Smooth muscle cell of the coronary artery (primary cell): Measurements from ENCODE around the gene ZFYVE27. TPM values are rescaled to one million over a fixed set of nuclear protein-coding genes. Genes with fewer than 3 reads are reported as not detected.

ENCODE experiments used
- total RNA-seq: library from RNA; depleted of rRNA; stranded (reverse); fragments of >200 nt; gene quantifications from 2 replicates; pipeline ENCODE4 v1.2.3, GENCODE V29; 2014; ENCODE audit warnings: low replicate concordance

ZFYVE27 gene, protein sequence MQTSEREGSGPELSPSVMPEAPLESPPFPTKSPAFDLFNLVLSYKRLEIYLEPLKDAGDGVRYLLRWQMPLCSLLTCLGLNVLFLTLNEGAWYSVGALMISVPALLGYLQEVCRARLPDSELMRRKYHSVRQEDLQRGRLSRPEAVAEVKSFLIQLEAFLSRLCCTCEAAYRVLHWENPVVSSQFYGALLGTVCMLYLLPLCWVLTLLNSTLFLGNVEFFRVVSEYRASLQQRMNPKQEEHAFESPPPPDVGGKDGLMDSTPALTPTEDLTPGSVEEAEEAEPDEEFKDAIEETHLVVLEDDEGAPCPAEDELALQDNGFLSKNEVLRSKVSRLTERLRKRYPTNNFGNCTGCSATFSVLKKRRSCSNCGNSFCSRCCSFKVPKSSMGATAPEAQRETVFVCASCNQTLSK
- 15.2 and 16.6 TPM in 2 replicates for total RNA-seq

GRCh38 chr10:97736902-97737769 is at the start of gene ZFYVE27:
TSS of gene ZFYVE27 (plus strand) at chr10:97737128. CDS start at chr10:97738478, 1,350 bp downstream.

DNA sequence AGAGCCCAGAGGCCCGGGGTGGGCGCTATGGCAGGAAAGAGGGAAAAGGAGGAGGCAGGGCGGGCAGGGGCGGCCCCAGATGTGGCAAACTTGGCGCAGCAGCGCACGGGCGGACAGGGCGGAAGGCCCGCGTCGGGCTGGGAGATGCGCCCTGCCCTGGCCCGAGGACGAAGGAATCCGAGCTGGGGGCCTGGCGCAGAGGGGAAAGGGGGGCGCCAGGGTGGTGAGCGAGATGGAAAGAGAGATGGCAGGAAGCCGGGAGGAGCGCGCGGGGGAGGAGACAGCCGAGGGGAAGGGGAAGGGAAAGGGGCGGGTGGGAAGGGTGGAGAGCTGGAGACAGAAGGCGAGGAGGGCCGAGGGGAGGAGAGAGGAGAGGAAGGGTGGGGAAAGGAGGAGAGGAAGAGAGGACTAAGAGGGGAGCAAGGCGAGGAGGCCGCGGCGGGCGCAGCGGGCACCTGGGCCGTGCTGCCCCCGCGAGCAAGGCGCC is 23.5 kb upstream of the ZFYVE27 start, which contains the start of gene MARVELD1:
MARVELD1 (plus strand) TSS at position 392 of the 487 bp plus-strand sequence. CDS start 147 bp downstream, outside the sequence.

DNA sequence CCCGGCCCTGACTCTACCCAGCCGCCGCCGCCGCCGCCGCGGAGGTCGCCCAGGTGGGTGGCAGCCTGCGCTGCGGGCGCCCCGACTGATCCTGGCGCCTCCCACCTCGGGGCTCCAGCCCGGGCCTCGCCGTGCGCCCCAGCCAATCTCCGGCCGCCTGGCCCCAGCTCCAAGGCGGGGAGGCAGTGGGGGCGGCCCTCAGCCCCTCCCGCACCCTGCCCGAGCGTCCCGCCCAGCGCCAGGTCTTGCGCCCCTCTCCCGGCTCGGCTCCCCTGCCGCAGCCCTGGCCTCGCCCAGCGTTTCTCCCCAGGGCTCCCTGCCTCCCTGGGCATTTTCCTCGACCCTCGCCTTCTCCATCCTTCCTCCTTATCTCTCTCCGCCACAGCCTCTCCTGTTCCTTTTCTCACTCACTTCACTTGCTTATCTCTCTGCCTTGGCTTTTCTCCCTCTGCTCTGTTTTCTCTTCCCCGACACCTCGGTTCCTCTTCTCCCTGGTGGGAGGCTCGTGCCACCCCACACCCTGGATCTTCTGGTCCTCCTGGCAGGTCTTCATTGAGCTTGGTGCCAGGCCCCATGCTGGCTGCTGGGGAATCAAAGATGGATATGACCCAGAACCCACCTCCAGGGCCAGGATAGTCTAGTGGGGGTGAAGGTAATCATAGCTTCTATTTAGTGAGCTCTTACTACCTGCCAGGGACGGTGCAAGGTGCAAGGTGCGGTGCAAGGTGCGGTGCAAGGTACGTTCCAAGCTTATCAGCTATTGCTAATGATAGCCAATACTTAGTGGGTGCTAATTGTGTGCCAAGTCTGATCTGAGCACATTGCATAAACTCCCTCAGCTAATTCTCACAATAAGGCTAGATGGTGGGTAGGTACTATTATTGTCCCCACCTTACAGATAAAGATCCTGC is 35.2 kb downstream of the ZFYVE27 start, which contains the start of gene SFRP5:
SFRP5 (minus strand) TSS at position 87 of the 911 bp plus-strand sequence. CDS start 166 bp downstream, outside the sequence.

Other genes starting within 250 kb of the ZFYVE27 start
- gene MMS19, start 238.7 kb upstream of the ZFYVE27 start, total RNA-seq = 36.6 and 49.8 TPM in 2 replicates
- 16.3 and 30.3 TPM in 2 replicates for gene UBTD1, start 238.2 kb upstream of the ZFYVE27 start, total RNA-seq
- gene ANKRD2, start 164.3 kb upstream of the ZFYVE27 start, total RNA-seq = 0.15 and 0.59 TPM in 2 replicates
- gene HOGA1, start 152.7 kb upstream of the ZFYVE27 start, total RNA-seq = 0.75 and 0.94 TPM in 2 replicates
- 0.08 TPM in 1 of 2 replicates, not detected in the other for gene C10orf62, start 147.4 kb upstream of the ZFYVE27 start, total RNA-seq
- gene MORN4, start 103.6 kb upstream of the ZFYVE27 start, total RNA-seq = 4.2 and 8.1 TPM in 2 replicates
- 11.7 and 16.9 TPM in 2 replicates for gene PI4K2A, start 96.5 kb upstream of the ZFYVE27 start, total RNA-seq
- gene AVPI1, start 49.9 kb upstream of the ZFYVE27 start, total RNA-seq = 8.6 and 21.1 TPM in 2 replicates
- gene MARVELD1, start 23.4 kb upstream of the ZFYVE27 start, total RNA-seq = 12.9 and 15.4 TPM in 2 replicates
- gene SFRP5, start 34.9 kb downstream of the ZFYVE27 start, total RNA-seq = 0.12 and 3.9 TPM in 2 replicates
- 0.12 TPM in 1 of 2 replicates, not detected in the other for gene GOLGA7B, start 112.7 kb downstream of the ZFYVE27 start, total RNA-seq